Caco-2 (cell line): ENCODE results near the gene TOPBP1. TPM values are rescaled to one million over a fixed set of nuclear protein-coding genes. Genes with fewer than 3 reads are reported as not detected.

Experiments used
- total RNA-seq: library from RNA; stranded (reverse); gene quantifications from 2 replicates; pipeline ENCODE4 v1.2.3, GENCODE V29; 2022

Gene TOPBP1
- total RNA-seq, 1 experiment from 2014 or later, result 57.1 TPM

Other genes starting within 250 kb of the TOPBP1 start
- 260 and 284 TPM in 2 replicates for gene CDV3, start 88.3 kb downstream of the TOPBP1 start, total RNA-seq
- 23.4 and 26.6 TPM in 2 replicates for gene TF, start 84.5 kb upstream of the TOPBP1 start, total RNA-seq
- 83.0 and 87.3 TPM in 2 replicates for gene SRPRB, start 143.9 kb upstream of the TOPBP1 start, total RNA-seq
- 2.5 and 3.2 TPM in 2 replicates for gene RAB6B, start 233.9 kb upstream of the TOPBP1 start, total RNA-seq